ENCODE measurements around the gene SLC6A3.

Gene SLC6A3

DNA sequence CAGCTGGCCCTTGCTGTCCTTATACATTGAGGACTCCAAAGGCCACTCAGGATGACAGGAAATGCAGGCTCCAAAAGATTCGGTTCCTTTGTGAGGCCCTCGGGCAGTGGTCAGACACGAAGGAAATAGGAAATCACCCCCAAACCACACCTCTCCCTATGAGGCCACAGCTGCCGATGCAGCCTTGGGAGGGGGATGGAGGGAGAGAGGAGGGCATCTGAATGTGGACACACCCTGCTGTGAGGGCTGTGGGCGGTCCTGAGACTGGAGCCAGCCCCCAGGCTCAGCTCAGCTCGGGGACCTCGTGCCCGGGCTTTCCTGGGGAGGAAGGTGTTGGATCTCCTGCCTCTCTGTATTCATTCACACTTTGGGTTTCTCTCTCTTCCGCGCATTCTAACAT is 97.7 kb downstream of the SLC6A3 start:
- no peak for DNase-seq (ENCODE audit: low read depth in 2 of 2)

DNA sequence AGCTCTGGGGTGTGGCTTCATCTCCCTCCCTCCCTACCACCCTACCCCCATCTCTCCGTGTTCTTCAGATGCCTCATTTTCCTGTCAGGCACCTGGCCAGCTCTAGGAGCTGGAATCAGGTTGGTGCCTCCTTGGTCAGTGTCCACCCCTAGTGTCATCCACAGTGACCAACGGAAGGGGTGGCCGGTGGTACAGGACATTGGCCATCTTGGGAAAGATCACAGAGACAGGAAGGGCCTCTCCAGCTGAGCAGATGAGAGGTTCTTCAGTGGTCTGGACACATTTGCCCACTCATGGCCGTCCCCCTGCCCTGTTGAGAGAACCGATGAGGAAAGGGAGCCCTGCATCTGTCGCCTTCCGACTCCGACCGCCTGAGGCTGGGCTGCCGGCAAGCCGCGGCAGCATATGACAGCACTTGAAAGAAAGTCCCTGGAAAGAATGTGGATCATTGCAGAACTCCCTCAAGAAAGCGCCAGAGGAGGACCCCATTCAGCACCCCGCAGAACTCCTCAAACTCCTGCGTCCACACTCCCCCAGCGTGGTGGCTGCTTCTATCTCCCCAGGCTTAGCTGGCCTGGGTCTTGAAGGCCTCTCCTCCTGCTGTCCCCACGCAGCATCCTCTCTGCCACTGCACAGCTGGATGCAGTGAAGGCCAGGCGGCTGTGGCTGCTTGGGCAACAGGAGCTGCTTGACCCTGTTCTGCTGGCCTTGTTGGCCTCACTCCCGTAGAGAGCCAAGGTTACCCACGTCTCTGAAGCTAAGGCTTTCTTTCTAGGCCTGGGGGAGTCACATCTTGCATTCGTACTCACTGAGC is 98.4 kb downstream of the SLC6A3 start:
- DNase-seq (ENCODE audit: low read depth in 2 of 2), result no peak

GRCh38 chr5:1345876-1346626 is 99.2 kb downstream of the SLC6A3 start:
- no peak for DNase-seq (ENCODE audit: low read depth in 2 of 2)

- peak; percentile 65 to 67 for DNase-seq (ENCODE audit: low read depth in 2 of 2)
Observed at GRCh38 chr5:1344975-1345838, 100.0 kb downstream of the SLC6A3 start, which contains the start of gene CLPTM1L. TSS of gene CLPTM1L (minus strand) at chr5:1345099. CDS start at chr5:1344841, 258 bp downstream.

GRCh38 chr5:1343931-1344901 is 101.0 kb downstream of the SLC6A3 start:
- DNase-seq (ENCODE audit: low read depth in 2 of 2), result no peak

DNA sequence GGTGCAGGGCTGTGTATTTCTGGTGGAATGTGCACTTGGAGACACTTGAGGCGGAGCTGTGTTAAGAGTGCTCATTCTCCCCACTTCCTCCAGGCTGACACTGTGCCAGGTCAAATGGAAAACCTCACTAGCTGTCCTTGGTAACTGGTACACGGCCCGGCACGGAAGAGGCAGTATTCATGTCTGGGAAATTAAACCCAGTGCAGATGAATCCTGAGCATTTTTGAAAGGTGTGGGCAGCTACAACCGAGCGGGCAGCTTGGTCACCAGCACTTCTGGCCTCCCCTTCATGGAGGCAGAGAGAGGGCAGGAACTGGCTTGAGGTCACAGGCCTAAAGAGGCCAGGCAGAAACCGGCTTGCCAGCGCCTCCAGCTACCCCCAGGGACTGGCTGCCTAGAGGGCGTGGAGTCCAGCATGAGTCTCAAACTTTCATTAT is 101.9 kb downstream of the SLC6A3 start:
- no peak for DNase-seq (ENCODE audit: low read depth in 2 of 2)

Data from fibroblast of skin of left biceps (primary cell).